GM23338 (cell line): ENCODE results near the gene CACNA2D1. TPM values are rescaled to one million over a fixed set of nuclear protein-coding genes. Genes with fewer than 3 reads are reported as not detected.

ENCODE experiments used
- ATAC-seq: fragments of 200-7000 bp; cut with Tn5 transposase; 3 replicates; pipeline ENCODE4 v1.9.1; 2020
- DNase-seq: peaks from one replicate; pipeline ENCODE4 v3.0.0-alpha.2; 2015; ENCODE audit warnings: low spot score
- H2AFZ ChIP-seq: fragments of 200-600 bp; sonication (generic); 2 replicates; pipeline ENCODE4 v1.8.0; 2016; ENCODE audit warnings: antibody characterized with exemption, mild to moderate bottlenecking, moderate library complexity
- H3F3A ChIP-seq: fragments of 200-600 bp; sonication (generic); replicated peaks from 2 replicates; pipeline ENCODE4 v1.8.0; 2017; ENCODE audit warnings: antibody characterized with exemption, mixed run types, low read depth
- H3K27ac ChIP-seq: fragments of 200-600 bp; sonication (generic); 2 replicates; pipeline ENCODE4 v1.6.1; 2016; ENCODE audit warnings: low read depth
- H3K27me3 ChIP-seq: fragments of 200-600 bp; sonication (generic); 2 replicates; pipeline ENCODE4 v1.8.0; 2016; ENCODE audit warnings: mild to moderate bottlenecking, mixed run types, moderate library complexity; ENCODE audit not compliant: insufficient read depth
- H3K36me3 ChIP-seq: fragments of 200-600 bp; sonication (generic); 2 replicates; pipeline ENCODE4 v1.8.0; 2016; ENCODE audit warnings: mild to moderate bottlenecking; ENCODE audit not compliant: insufficient read depth
- H3K4me1 ChIP-seq: fragments of 200-600 bp; sonication (generic); 2 replicates; pipeline ENCODE4 v1.8.0; 2016; ENCODE audit warnings: mild to moderate bottlenecking, moderate library complexity; ENCODE audit not compliant: insufficient read depth
- H3K4me2 ChIP-seq: fragments of 200-600 bp; sonication (generic); 2 replicates; pipeline ENCODE4 v1.7.1; 2017; ENCODE audit warnings: mixed run types
- H3K4me3 ChIP-seq: fragments of 200-600 bp; sonication (generic); 2 replicates; pipeline ENCODE4 v1.6.1; 2016; ENCODE audit warnings: mixed run types
- H3K79me2 ChIP-seq: fragments of 200-600 bp; sonication (generic); replicated peaks from 2 replicates; pipeline ENCODE4 v1.8.0; 2017; ENCODE audit warnings: mild to moderate bottlenecking; ENCODE audit not compliant: insufficient read depth
- H3K9me2 ChIP-seq: fragments of 200-600 bp; sonication (generic); 2 replicates; pipeline ENCODE4 v1.8.0; 2017; ENCODE audit not compliant: insufficient read depth
- H4K20me1 ChIP-seq: fragments of 200-600 bp; sonication (generic); replicated peaks from 2 replicates; pipeline ENCODE4 v1.8.0; 2017; ENCODE audit warnings: mild to moderate bottlenecking; ENCODE audit not compliant: insufficient read depth
- H3K27ac Mint-ChIP-seq: 2 replicates; pipeline ENCODE4 v1.8.0; 2020; ENCODE audit warnings: inconsistent platforms, mild to moderate bottlenecking, moderate library complexity, mixed read lengths
- H3K27me3 Mint-ChIP-seq: 3 replicates; pipeline ENCODE4 v1.8.0; 2022; ENCODE audit warnings: low read depth, mild to moderate bottlenecking, moderate library complexity, mixed read lengths, inconsistent platforms; ENCODE audit not compliant: insufficient read depth, poor library complexity
- H3K36me3 Mint-ChIP-seq: 3 replicates; pipeline ENCODE4 v1.8.0; 2021; ENCODE audit warnings: low read depth, mild to moderate bottlenecking, inconsistent platforms, moderate library complexity, mixed read lengths
- H3K4me1 Mint-ChIP-seq: 3 replicates; pipeline ENCODE4 v1.8.0; 2020; ENCODE audit warnings: mild to moderate bottlenecking, inconsistent platforms, mixed read lengths
- H3K4me3 Mint-ChIP-seq: 3 replicates; pipeline ENCODE4 v1.8.0; 2021; ENCODE audit warnings: moderate library complexity, mild to moderate bottlenecking, inconsistent platforms, mixed read lengths
- H3K9me3 Mint-ChIP-seq: 3 replicates; pipeline ENCODE4 v1.8.0; 2020; ENCODE audit warnings: moderate library complexity, mild to moderate bottlenecking, inconsistent platforms, mixed read lengths
- CREB1 ChIP-seq: fragments of 250-450 bp; sonication (Bioruptor Pico); IDR thresholded peaks from 2 replicates; pipeline ENCODE4 v1.5.0; 2020; ENCODE audit warnings: low read depth, mild to moderate bottlenecking, moderate library complexity
- EZH2 ChIP-seq: fragments of 200-600 bp; sonication (generic); IDR thresholded peaks from one replicate; pipeline ENCODE4 v1.8.0; 2017; ENCODE audit warnings: antibody characterized with exemption, mild to moderate bottlenecking, low read depth; ENCODE audit not compliant: unreplicated experiment
- EZH2phosphoT487 ChIP-seq: fragments of 200-600 bp; sonication (generic); IDR thresholded peaks from one replicate; pipeline ENCODE4 v1.8.1; 2018; ENCODE audit warnings: antibody characterized with exemption; ENCODE audit not compliant: unreplicated experiment
- JUNB ChIP-seq: IDR thresholded peaks from one replicate; pipeline ENCODE4 v1.6.1; 2016; ENCODE audit warnings: antibody characterized with exemption; ENCODE audit not compliant: unreplicated experiment
- NANOG ChIP-seq: IDR thresholded peaks from 2 replicates; pipeline ENCODE4 v1.6.1; 2016; ENCODE audit warnings: antibody characterized with exemption, borderline replicate concordance
- POLR2AphosphoS5 ChIP-seq: IDR thresholded peaks from 2 replicates; pipeline ENCODE4 v1.6.1; 2016; ENCODE audit warnings: antibody characterized with exemption, low read depth
- STAT1 ChIP-seq: IDR thresholded peaks from one replicate; pipeline ENCODE4 v1.6.1; 2016; ENCODE audit warnings: antibody characterized with exemption; ENCODE audit not compliant: unreplicated experiment
- ZNF114 ChIP-seq: fragments of 250-450 bp; sonication (Bioruptor Pico); IDR thresholded peaks from 2 replicates; pipeline ENCODE4 v1.5.0; 2020; ENCODE audit warnings: mild to moderate bottlenecking, moderate library complexity
- ZNF331 ChIP-seq: fragments of 250-450 bp; sonication (Bioruptor Pico); IDR thresholded peaks from 2 replicates; pipeline ENCODE4 v1.5.0; 2020; ENCODE audit warnings: low read depth, mild to moderate bottlenecking, moderate library complexity
- polyA plus RNA-seq: library from polyadenylated mRNA; unstranded; fragments of >200 nt; fragmentation: Nextera tagmentation; extraction: Ambion mirVana; gene quantifications from 2 replicates; pipeline ENCODE4 v1.2.1, GENCODE V29; 2016
- total RNA-seq: library from RNA; depleted of rRNA; stranded (reverse); fragments of >200 nt; shearing (Covaris generic); gene quantifications from 2 replicates; pipeline ENCODE4 v1.2.3, GENCODE V29; 2014
- TF ChIP-seq, protein P1 (sequence below): fragments of 250-450 bp; sonication (Bioruptor Pico); IDR thresholded peaks from 2 replicates; pipeline ENCODE4 v1.5.0; 2020; ENCODE audit warnings: mild to moderate bottlenecking, moderate library complexity
- TF ChIP-seq, protein P2 (sequence below): IDR thresholded peaks from 2 replicates; pipeline ENCODE4 v1.6.1; 2016; ENCODE audit warnings: antibody characterized with exemption
- TF ChIP-seq, protein P3 (sequence below), 2 experiments: fragments of 200-600 bp in 1 of 2; sonication (generic) in 1 of 2; conservative IDR thresholded peaks; 2 replicates each; pipeline versions ENCODE4 v1.5.1 to v1.6.1; 2016 to 2017; ENCODE audit warnings: antibody characterized with exemption in 2 of 2, low read depth in 2 of 2, mild to moderate bottlenecking in 2 of 2, moderate library complexity in 1 of 2
- TF ChIP-seq, protein P4 (sequence below): IDR thresholded peaks from one replicate; pipeline ENCODE4 v1.6.1; 2018; ENCODE audit warnings: antibody characterized with exemption; ENCODE audit not compliant: unreplicated experiment

Gene CACNA2D1
- total and polyA plus RNA-seq, 2 experiments from 2014 or later, result 7.0 to 20.4 TPM

- Histone ChIP-seq H3K27me3 (no peaks in the 10 kb centered on the region), H3K9me2 (no peaks in the 10 kb centered on the region), H3K4me3 (no peak overlapping the region), H4K20me1 (no peaks in the 10 kb centered on the region), H3K4me1 (no peaks in the 10 kb centered on the region), H3F3A (no peaks in the 10 kb centered on the region), H3K4me2 (no peak overlapping the region), H3K27ac (no peak overlapping the region), H3K36me3 (no peaks in the 10 kb centered on the region; the same call in 1 of the 2 replicates), H3K79me2 (no peaks in the 10 kb centered on the region), H2AFZ (no peak overlapping the region)
- Mint-ChIP-seq H3K36me3 (no peaks in the 10 kb centered on the region), H3K27me3 (peaks cover 1% of the 10 kb centered on the region), H3K9me3 (no peaks in the 10 kb centered on the region), H3K4me1 (no peaks in the 10 kb centered on the region), H3K27ac (no peak overlapping the region), H3K4me3 (no peak overlapping the region)
- ATAC-seq, result no peak
- DNase-seq, result no peak
- no peak for TF ChIP-seq STAT1
- TF ChIP-seq, protein P1, sequence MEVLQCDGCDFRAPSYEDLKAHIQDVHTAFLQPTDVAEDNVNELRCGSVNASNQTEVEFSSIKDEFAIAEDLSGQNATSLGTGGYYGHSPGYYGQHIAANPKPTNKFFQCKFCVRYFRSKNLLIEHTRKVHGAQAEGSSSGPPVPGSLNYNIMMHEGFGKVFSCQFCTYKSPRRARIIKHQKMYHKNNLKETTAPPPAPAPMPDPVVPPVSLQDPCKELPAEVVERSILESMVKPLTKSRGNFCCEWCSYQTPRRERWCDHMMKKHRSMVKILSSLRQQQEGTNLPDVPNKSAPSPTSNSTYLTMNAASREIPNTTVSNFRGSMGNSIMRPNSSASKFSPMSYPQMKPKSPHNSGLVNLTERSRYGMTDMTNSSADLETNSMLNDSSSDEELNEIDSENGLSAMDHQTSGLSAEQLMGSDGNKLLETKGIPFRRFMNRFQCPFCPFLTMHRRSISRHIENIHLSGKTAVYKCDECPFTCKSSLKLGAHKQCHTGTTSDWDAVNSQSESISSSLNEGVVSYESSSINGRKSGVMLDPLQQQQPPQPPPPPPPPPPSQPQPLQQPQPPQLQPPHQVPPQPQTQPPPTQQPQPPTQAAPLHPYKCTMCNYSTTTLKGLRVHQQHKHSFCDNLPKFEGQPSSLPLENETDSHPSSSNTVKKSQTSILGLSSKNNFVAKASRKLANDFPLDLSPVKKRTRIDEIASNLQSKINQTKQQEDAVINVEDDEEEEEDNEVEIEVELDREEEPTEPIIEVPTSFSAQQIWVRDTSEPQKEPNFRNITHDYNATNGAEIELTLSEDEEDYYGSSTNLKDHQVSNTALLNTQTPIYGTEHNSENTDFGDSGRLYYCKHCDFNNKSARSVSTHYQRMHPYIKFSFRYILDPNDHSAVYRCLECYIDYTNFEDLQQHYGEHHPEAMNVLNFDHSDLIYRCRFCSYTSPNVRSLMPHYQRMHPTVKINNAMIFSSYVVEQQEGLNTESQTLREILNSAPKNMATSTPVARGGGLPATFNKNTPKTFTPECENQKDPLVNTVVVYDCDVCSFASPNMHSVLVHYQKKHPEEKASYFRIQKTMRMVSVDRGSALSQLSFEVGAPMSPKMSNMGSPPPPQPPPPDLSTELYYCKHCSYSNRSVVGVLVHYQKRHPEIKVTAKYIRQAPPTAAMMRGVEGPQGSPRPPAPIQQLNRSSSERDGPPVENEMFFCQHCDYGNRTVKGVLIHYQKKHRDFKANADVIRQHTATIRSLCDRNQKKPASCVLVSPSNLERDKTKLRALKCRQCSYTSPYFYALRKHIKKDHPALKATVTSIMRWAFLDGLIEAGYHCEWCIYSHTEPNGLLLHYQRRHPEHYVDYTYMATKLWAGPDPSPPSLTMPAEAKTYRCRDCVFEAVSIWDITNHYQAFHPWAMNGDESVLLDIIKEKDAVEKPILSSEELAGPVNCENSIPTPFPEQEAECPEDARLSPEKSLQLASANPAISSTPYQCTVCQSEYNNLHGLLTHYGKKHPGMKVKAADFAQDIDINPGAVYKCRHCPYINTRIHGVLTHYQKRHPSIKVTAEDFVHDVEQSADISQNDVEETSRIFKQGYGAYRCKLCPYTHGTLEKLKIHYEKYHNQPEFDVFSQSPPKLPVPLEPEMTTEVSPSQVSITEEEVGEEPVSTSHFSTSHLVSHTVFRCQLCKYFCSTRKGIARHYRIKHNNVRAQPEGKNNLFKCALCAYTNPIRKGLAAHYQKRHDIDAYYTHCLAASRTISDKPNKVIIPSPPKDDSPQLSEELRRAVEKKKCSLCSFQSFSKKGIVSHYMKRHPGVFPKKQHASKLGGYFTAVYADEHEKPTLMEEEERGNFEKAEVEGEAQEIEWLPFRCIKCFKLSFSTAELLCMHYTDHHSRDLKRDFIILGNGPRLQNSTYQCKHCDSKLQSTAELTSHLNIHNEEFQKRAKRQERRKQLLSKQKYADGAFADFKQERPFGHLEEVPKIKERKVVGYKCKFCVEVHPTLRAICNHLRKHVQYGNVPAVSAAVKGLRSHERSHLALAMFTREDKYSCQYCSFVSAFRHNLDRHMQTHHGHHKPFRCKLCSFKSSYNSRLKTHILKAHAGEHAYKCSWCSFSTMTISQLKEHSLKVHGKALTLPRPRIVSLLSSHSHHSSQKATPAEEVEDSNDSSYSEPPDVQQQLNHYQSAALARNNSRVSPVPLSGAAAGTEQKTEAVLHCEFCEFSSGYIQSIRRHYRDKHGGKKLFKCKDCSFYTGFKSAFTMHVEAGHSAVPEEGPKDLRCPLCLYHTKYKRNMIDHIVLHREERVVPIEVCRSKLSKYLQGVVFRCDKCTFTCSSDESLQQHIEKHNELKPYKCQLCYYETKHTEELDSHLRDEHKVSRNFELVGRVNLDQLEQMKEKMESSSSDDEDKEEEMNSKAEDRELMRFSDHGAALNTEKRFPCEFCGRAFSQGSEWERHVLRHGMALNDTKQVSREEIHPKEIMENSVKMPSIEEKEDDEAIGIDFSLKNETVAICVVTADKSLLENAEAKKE (CRISPR knock-in tag), result no peak
- no peak for TF ChIP-seq JUNB
- TF ChIP-seq EZH2phosphoT487, result no peak
- TF ChIP-seq, protein P2, sequence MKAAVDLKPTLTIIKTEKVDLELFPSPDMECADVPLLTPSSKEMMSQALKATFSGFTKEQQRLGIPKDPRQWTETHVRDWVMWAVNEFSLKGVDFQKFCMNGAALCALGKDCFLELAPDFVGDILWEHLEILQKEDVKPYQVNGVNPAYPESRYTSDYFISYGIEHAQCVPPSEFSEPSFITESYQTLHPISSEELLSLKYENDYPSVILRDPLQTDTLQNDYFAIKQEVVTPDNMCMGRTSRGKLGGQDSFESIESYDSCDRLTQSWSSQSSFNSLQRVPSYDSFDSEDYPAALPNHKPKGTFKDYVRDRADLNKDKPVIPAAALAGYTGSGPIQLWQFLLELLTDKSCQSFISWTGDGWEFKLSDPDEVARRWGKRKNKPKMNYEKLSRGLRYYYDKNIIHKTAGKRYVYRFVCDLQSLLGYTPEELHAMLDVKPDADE, result no peak
- TF ChIP-seq ZNF114 (CRISPR knock-in tag), result no peak
- no peak for TF ChIP-seq ZNF331 (CRISPR knock-in tag)
- TF ChIP-seq NANOG, result no peak
- TF ChIP-seq, protein P3, sequence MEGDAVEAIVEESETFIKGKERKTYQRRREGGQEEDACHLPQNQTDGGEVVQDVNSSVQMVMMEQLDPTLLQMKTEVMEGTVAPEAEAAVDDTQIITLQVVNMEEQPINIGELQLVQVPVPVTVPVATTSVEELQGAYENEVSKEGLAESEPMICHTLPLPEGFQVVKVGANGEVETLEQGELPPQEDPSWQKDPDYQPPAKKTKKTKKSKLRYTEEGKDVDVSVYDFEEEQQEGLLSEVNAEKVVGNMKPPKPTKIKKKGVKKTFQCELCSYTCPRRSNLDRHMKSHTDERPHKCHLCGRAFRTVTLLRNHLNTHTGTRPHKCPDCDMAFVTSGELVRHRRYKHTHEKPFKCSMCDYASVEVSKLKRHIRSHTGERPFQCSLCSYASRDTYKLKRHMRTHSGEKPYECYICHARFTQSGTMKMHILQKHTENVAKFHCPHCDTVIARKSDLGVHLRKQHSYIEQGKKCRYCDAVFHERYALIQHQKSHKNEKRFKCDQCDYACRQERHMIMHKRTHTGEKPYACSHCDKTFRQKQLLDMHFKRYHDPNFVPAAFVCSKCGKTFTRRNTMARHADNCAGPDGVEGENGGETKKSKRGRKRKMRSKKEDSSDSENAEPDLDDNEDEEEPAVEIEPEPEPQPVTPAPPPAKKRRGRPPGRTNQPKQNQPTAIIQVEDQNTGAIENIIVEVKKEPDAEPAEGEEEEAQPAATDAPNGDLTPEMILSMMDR (conservative IDR thresholded peaks at IDR 0.05; ENCODE audit: low read depth in 2 of 2), result no peak
- TF ChIP-seq, protein P4, sequence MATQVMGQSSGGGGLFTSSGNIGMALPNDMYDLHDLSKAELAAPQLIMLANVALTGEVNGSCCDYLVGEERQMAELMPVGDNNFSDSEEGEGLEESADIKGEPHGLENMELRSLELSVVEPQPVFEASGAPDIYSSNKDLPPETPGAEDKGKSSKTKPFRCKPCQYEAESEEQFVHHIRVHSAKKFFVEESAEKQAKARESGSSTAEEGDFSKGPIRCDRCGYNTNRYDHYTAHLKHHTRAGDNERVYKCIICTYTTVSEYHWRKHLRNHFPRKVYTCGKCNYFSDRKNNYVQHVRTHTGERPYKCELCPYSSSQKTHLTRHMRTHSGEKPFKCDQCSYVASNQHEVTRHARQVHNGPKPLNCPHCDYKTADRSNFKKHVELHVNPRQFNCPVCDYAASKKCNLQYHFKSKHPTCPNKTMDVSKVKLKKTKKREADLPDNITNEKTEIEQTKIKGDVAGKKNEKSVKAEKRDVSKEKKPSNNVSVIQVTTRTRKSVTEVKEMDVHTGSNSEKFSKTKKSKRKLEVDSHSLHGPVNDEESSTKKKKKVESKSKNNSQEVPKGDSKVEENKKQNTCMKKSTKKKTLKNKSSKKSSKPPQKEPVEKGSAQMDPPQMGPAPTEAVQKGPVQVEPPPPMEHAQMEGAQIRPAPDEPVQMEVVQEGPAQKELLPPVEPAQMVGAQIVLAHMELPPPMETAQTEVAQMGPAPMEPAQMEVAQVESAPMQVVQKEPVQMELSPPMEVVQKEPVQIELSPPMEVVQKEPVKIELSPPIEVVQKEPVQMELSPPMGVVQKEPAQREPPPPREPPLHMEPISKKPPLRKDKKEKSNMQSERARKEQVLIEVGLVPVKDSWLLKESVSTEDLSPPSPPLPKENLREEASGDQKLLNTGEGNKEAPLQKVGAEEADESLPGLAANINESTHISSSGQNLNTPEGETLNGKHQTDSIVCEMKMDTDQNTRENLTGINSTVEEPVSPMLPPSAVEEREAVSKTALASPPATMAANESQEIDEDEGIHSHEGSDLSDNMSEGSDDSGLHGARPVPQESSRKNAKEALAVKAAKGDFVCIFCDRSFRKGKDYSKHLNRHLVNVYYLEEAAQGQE, result no peak
- no peak for TF ChIP-seq POLR2AphosphoS5
- no peak for TF ChIP-seq CREB1 (CRISPR knock-in tag)
- TF ChIP-seq EZH2, result no peak
These were observed 460.2 kb downstream of the CACNA2D1 start for GRCh38 chr7:81983406-81983805.
